Esophagus mucosa (tissue), 1 donor: ENCODE results near the gene RBM24. TPM values are rescaled to one million over a fixed set of nuclear protein-coding genes. Genes with fewer than 3 reads are reported as not detected.

Experiments
- total RNA-seq: library from RNA; stranded (reverse); gene quantifications from one replicate; pipeline ENCODE4 v1.2.4, GENCODE V29; 2023
- donor health status: DM: yes; HTN: yes; CAD: no.

RBM24 gene
- total RNA-seq, 1 donor from 2014 or later = 0.32 TPM

Other genes starting within 250 kb of the RBM24 start
- gene STMND1, start 179.3 kb upstream of the RBM24 start, total RNA-seq = not detected
- 3.0 TPM for gene CAP2, start 112.2 kb downstream of the RBM24 start, total RNA-seq